ENCODE data around the gene CDK14. TPM values are rescaled to one million over a fixed set of nuclear protein-coding genes. Genes with fewer than 3 reads are reported as not detected.

CDK14 gene
- total RNA-seq, 1 donor from 2014 or later, result 58.6 TPM

DNA sequence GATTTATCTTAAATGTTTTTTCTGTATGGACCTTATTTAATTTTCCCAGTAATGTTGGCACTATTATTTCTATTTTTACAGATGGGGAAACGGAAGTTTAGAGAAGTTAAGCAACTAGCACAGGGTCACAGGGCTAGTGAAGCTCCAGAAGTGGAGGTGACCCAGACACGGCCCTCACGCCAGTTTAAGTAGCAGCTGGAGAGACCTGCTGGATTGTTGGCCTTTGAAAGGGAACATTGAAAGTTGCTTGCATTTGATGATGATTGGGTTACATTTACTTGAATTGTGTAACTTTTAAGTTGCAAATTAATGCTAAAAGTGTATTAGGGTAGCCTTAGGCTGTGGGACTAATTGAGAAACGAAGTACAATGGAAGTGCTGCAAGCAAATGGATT, 25.6 kb downstream of the CDK14 start:
- no peak for DNase-seq
- peak in 1 of 2 donors; percentile 45 for ATAC-seq
- H3K27ac ChIP-seq, result no peak overlapping the region
- H3K9me3 ChIP-seq, result no peaks in the 10 kb centered on the region
- intact Hi-C loops (cut with DNase I), result no loop called here
- H3K27me3 ChIP-seq (ENCODE audit: low read depth), result no peaks in the 10 kb centered on the region
- H3K36me3 ChIP-seq, result no peaks in the 10 kb centered on the region
- TF ChIP-seq, protein P1, sequence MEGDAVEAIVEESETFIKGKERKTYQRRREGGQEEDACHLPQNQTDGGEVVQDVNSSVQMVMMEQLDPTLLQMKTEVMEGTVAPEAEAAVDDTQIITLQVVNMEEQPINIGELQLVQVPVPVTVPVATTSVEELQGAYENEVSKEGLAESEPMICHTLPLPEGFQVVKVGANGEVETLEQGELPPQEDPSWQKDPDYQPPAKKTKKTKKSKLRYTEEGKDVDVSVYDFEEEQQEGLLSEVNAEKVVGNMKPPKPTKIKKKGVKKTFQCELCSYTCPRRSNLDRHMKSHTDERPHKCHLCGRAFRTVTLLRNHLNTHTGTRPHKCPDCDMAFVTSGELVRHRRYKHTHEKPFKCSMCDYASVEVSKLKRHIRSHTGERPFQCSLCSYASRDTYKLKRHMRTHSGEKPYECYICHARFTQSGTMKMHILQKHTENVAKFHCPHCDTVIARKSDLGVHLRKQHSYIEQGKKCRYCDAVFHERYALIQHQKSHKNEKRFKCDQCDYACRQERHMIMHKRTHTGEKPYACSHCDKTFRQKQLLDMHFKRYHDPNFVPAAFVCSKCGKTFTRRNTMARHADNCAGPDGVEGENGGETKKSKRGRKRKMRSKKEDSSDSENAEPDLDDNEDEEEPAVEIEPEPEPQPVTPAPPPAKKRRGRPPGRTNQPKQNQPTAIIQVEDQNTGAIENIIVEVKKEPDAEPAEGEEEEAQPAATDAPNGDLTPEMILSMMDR (IDR thresholded peaks at IDR 0.05), result no peak
- H3K4me1 ChIP-seq, result peaks cover 73% of the 10 kb centered on the region
- no peak overlapping the region for H3K4me3 ChIP-seq

DNA sequence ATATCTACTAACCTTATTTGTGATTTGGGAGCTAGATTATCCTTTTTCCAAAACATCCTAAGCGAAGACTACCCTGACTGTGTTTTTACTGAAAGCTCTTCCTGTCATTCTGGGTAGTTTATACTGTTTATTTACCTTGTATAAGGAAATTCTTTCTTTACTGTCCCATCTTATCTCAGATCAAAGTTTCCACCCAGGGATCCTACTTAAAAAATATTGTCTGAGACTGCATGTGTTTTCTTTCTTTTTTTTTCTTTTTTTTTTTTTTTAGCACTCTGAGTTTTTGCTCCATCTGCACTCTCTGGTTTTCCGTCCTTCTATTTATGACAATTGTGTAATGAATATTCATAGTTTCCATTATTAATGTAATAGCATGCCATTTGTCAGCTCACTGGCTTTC, 26.5 kb downstream of the CDK14 start:
- peaks cover 74% of the 10 kb centered on the region for H3K4me1 ChIP-seq
- no peak overlapping the region for H3K27ac ChIP-seq
- H3K9me3 ChIP-seq, result no peaks in the 10 kb centered on the region
- no peaks in the 10 kb centered on the region for H3K36me3 ChIP-seq
- TF ChIP-seq, protein P1 (IDR thresholded peaks at IDR 0.05), result no peak
- ATAC-seq, result no peak
- H3K27me3 ChIP-seq (ENCODE audit: low read depth), result no peaks in the 10 kb centered on the region
- intact Hi-C loops (cut with DNase I), result no loop called here
- no peak overlapping the region for H3K4me3 ChIP-seq
- DNase-seq, result no peak

DNA sequence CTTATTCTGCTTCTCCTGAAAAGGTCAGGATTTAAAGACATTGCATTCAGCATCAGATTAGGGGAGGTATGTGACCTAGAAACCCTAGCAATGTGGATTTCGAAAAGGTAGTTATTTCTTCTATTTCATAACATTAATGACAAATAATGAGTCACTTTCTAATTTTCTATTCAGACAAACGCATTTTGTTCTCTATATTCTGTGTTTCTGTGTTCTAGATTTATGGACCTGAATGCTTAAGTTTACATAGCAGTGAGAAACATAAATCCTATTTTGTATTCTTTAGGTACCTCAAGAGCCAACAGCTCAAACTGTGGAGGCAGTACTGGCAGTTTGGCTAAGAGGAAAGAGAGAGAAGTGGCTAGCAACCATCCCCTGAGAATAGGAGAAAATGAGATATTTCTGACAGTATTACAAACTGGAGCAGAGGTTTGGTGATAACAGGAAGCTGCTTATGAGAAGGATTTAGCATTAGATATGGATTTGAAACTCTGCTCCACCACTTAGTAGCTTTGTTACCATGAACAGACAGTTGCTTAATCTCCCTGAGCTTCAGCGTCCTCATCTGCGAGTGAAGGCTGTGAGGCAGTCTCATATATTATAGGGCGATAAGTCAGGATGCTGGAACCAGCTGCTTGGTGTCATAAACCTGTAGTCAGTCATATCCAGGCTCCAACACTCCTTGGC, 28.2 kb downstream of the CDK14 start:
- ATAC-seq, result peak in 1 of 2 donors; percentile 8
- Histone ChIP-seq H3K36me3 (no peaks in the 10 kb centered on the region), H3K9me3 (no peaks in the 10 kb centered on the region), H3K4me1 (peaks cover 65% of the 10 kb centered on the region), H3K27me3 (ENCODE audit: low read depth) (no peaks in the 10 kb centered on the region), H3K27ac (no peak overlapping the region), H3K4me3 (no peak overlapping the region)
- intact Hi-C loops (cut with DNase I), result no loop called here
- no peak for DNase-seq
- TF ChIP-seq, protein P1 (IDR thresholded peaks at IDR 0.05), result no peak

DNA sequence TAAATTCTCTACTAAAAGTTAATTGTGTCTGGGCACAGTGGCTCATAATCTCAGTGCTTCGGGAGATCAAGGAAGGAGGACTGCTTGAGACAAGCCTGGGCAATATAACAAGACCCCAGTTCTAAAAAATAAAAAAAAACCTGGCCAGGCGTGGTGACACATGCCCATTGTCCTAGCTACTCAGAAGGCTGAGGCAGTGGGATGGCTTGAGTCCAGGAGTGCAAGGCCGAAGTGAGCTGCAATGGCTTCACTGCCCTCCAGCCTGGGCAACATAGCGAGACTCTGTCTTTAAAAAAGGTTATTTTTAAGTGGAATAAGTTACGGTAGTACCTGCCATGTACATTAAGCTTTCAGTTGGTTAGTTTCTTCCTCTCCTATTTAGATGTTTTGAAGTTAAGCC, 28.9 kb downstream of the CDK14 start:
- Histone ChIP-seq H3K27me3 (ENCODE audit: low read depth) (no peaks in the 10 kb centered on the region), H3K4me3 (no peak overlapping the region), H3K9me3 (no peaks in the 10 kb centered on the region), H3K4me1 (peaks cover 65% of the 10 kb centered on the region), H3K36me3 (no peaks in the 10 kb centered on the region), H3K27ac (no peak overlapping the region)
- no peak for ATAC-seq
- TF ChIP-seq, protein P1 (IDR thresholded peaks at IDR 0.05), result no peak
- intact Hi-C loops (cut with DNase I), result loop anchor here (5.0 kb wide), 1 partner anchor 73 kb away; no protein-coding TSS in a partner anchor
- DNase-seq, result no peak

DNA sequence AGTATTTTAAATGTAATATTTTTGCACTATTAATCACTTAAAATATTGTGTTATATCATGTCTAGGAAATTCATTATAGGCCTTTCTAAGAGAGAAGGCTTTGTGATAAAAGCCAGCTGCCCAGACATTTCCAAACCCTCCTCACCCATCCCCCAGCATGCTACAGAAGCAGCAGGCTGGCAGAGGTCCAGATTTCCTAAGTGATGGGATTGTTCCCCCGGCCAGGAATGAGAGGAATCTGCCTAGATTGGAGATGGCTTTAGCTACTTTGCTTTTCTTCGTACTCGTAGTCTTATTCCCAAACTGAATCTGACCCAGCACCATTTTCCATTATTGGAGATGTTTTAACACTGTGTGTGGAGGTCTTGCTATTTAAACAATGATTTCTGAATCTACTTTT, 29.4 kb downstream of the CDK14 start:
- ATAC-seq (peak in 1 of 2 donors; percentile 37), DNase-seq (no peak)
- no peaks in the 10 kb centered on the region for H3K27me3 ChIP-seq (ENCODE audit: low read depth)
- H3K4me1 ChIP-seq, result peaks cover 60% of the 10 kb centered on the region
- H3K9me3 ChIP-seq, result no peaks in the 10 kb centered on the region
- no peaks in the 10 kb centered on the region for H3K36me3 ChIP-seq
- peak overlapping the region; percentile 23 for H3K4me3 ChIP-seq
- intact Hi-C loops (cut with DNase I), result loop anchor here (5.0 kb wide), 1 partner anchor 73 kb away; no protein-coding TSS in a partner anchor
- H3K27ac ChIP-seq, result no peak overlapping the region
- TF ChIP-seq, protein P1 (IDR thresholded peaks at IDR 0.05), result no peak

Data from lower lobe of right lung (tissue), 2 donors.